Astrocyte (in vitro differentiated cells and primary cell): ENCODE results near the gene EGLN3. TPM values are rescaled to one million over a fixed set of nuclear protein-coding genes. Genes with fewer than 3 reads are reported as not detected.

Experiments
- DNase-seq: peaks from one replicate; pipeline ENCODE4 v3.0.0-alpha.2; 2010; ENCODE audit warnings: low read depth
- FAIRE-seq: peaks from 2 replicates; lab custom pipeline; 2011; peaks lifted over from hg19 to GRCh38; lab: Jason Lieb, UNC
- H2AFZ ChIP-seq: 2 replicates; pipeline ENCODE4 v1.6.0; 2012; ENCODE audit warnings: low read depth, low read length, inconsistent platforms
- H3K27ac ChIP-seq: 2 replicates; pipeline ENCODE4 v1.5.1; 2011; ENCODE audit warnings: low read depth, low read length, inconsistent platforms
- H3K27me3 ChIP-seq: 2 replicates; pipeline ENCODE4 v1.6.0; 2011; ENCODE audit warnings: low read length, inconsistent platforms; ENCODE audit not compliant: insufficient read depth
- H3K36me3 ChIP-seq: 2 replicates; pipeline ENCODE4 v1.5.1; 2011; ENCODE audit warnings: low read length, inconsistent platforms; ENCODE audit not compliant: insufficient read depth
- H3K4me1 ChIP-seq: 2 replicates; pipeline ENCODE4 v1.5.1; 2011; ENCODE audit warnings: low read length, inconsistent platforms; ENCODE audit not compliant: insufficient read depth
- H3K4me2 ChIP-seq: 2 replicates; pipeline ENCODE4 v1.6.0; 2012; ENCODE audit warnings: low read length, inconsistent platforms
- H3K4me3 ChIP-seq: 2 replicates; pipeline ENCODE4 v1.5.1; 2011; ENCODE audit warnings: low read depth, mild to moderate bottlenecking, low read length, inconsistent platforms; ENCODE audit not compliant: insufficient read depth
- H3K79me2 ChIP-seq: 2 replicates; pipeline ENCODE4 v1.6.0; 2012; ENCODE audit warnings: mild to moderate bottlenecking, low read length, inconsistent platforms; ENCODE audit not compliant: insufficient read depth
- H3K9ac ChIP-seq: 2 replicates; pipeline ENCODE4 v1.6.0; 2012; ENCODE audit warnings: mild to moderate bottlenecking, low read length, inconsistent platforms
- H3K9me3 ChIP-seq: 2 replicates; pipeline ENCODE4 v1.5.1; 2012; ENCODE audit warnings: low read depth, mild to moderate bottlenecking, low read length, inconsistent platforms; ENCODE audit not compliant: insufficient read depth
- H4K20me1 ChIP-seq: 2 replicates; pipeline ENCODE4 v1.6.0; 2012; ENCODE audit warnings: low read length, inconsistent platforms; ENCODE audit not compliant: insufficient read depth
- H3K27ac Mint-ChIP-seq: one replicate; pipeline ENCODE4 v1.8.0; 2021; ENCODE audit warnings: mild to moderate bottlenecking, mixed read lengths; ENCODE audit not compliant: unreplicated experiment
- H3K27me3 Mint-ChIP-seq: one replicate; pipeline ENCODE4 v1.8.0; 2021; ENCODE audit warnings: low read depth, mixed read lengths; ENCODE audit not compliant: unreplicated experiment
- H3K36me3 Mint-ChIP-seq: one replicate; pipeline ENCODE4 v1.8.0; 2021; ENCODE audit warnings: low read depth, mixed read lengths; ENCODE audit not compliant: unreplicated experiment
- H3K4me1 Mint-ChIP-seq: one replicate; pipeline ENCODE4 v1.8.0; 2021; ENCODE audit warnings: low read depth, mixed read lengths; ENCODE audit not compliant: unreplicated experiment
- H3K4me3 Mint-ChIP-seq: one replicate; pipeline ENCODE4 v1.8.0; 2021; ENCODE audit warnings: mild to moderate bottlenecking, moderate library complexity, mixed read lengths; ENCODE audit not compliant: unreplicated experiment
- H3K9me3 Mint-ChIP-seq: one replicate; pipeline ENCODE4 v1.8.0; 2021; ENCODE audit warnings: mild to moderate bottlenecking, mixed read lengths; ENCODE audit not compliant: unreplicated experiment
- CTCF ChIP-seq: IDR thresholded peaks from 2 replicates; pipeline ENCODE4 v1.5.1; 2011; ENCODE audit warnings: low read depth, mild to moderate bottlenecking, inconsistent platforms, low read length, moderate library complexity; ENCODE audit not compliant: insufficient read depth
- EZH2 ChIP-seq: IDR thresholded peaks from 2 replicates; pipeline ENCODE4 v1.6.1; 2012; ENCODE audit warnings: mild to moderate bottlenecking, low read length, inconsistent platforms; ENCODE audit not compliant: insufficient read depth
- total RNA-seq: library from RNA; stranded (reverse); gene quantifications from 2 replicates; pipeline ENCODE4 v1.2.1, GENCODE V29; 2021

Gene EGLN3
- total RNA-seq, 1 donor from 2014 or later, result 13.3 TPM

GRCh38 chr14:33936391-33936790 is 14.5 kb downstream of the EGLN3 start:
- no peak overlapping the region for H3K4me3 Mint-ChIP-seq
- no peak overlapping the region for H3K9ac ChIP-seq
- H3K9me3 ChIP-seq, result no peaks in the 10 kb centered on the region
- no peak overlapping the region for H3K4me2 ChIP-seq
- H3K4me1 ChIP-seq, result peaks cover 5% of the 10 kb centered on the region
- no peaks in the 10 kb centered on the region for H3K36me3 ChIP-seq
- no peaks in the 10 kb centered on the region for H3K79me2 ChIP-seq
- FAIRE-seq (no peak), DNase-seq (no peak)
- TF ChIP-seq EZH2 (no peak), CTCF (no peak)
- no peak overlapping the region for H3K4me3 ChIP-seq
- H3K27ac Mint-ChIP-seq, result no peak overlapping the region
- H3K4me1 Mint-ChIP-seq, result peaks cover 52% of the 10 kb centered on the region
- H2AFZ ChIP-seq, result no peak overlapping the region
- no peaks in the 10 kb centered on the region for H3K9me3 Mint-ChIP-seq
- H4K20me1 ChIP-seq, result no peaks in the 10 kb centered on the region
- H3K27me3 ChIP-seq, result peaks cover 3% of the 10 kb centered on the region
- no peak overlapping the region for H3K27ac ChIP-seq
- H3K27me3 Mint-ChIP-seq, result no peaks in the 10 kb centered on the region
- no peaks in the 10 kb centered on the region for H3K36me3 Mint-ChIP-seq

GRCh38 chr14:33934938-33935337 is 15.9 kb downstream of the EGLN3 start:
- H4K20me1 ChIP-seq, result no peaks in the 10 kb centered on the region
- DNase-seq, result no peak
- H3K4me3 ChIP-seq, result no peak overlapping the region
- H3K4me2 ChIP-seq, result no peak overlapping the region
- no peaks in the 10 kb centered on the region for H3K9me3 Mint-ChIP-seq
- H3K36me3 ChIP-seq, result no peaks in the 10 kb centered on the region
- peaks cover 45% of the 10 kb centered on the region for H3K4me1 Mint-ChIP-seq
- peaks cover 5% of the 10 kb centered on the region for H3K4me1 ChIP-seq
- no peaks in the 10 kb centered on the region for H3K36me3 Mint-ChIP-seq
- no peak overlapping the region for H3K27ac Mint-ChIP-seq
- no peak overlapping the region for H2AFZ ChIP-seq
- H3K79me2 ChIP-seq, result no peaks in the 10 kb centered on the region
- no peak for FAIRE-seq
- H3K27me3 Mint-ChIP-seq, result no peaks in the 10 kb centered on the region
- H3K27ac ChIP-seq, result no peak overlapping the region
- TF ChIP-seq EZH2 (no peak), CTCF (no peak)
- no peak overlapping the region for H3K4me3 Mint-ChIP-seq
- H3K27me3 ChIP-seq, result peaks cover 3% of the 10 kb centered on the region
- no peaks in the 10 kb centered on the region for H3K9me3 ChIP-seq
- H3K9ac ChIP-seq, result no peak overlapping the region

GRCh38 chr14:33934043-33934750 is 16.7 kb downstream of the EGLN3 start:
- DNase-seq (no peak), FAIRE-seq (no peak)
- Mint-ChIP-seq H3K36me3 (peaks cover 2% of the 10 kb centered on the region), H3K4me3 (no peak overlapping the region), H3K27me3 (no peaks in the 10 kb centered on the region), H3K9me3 (no peaks in the 10 kb centered on the region), H3K27ac (no peak overlapping the region), H3K4me1 (peaks cover 45% of the 10 kb centered on the region)
- Histone ChIP-seq H3K79me2 (no peaks in the 10 kb centered on the region), H4K20me1 (no peaks in the 10 kb centered on the region), H3K9ac (no peak overlapping the region), H3K27ac (no peak overlapping the region), H3K36me3 (no peaks in the 10 kb centered on the region), H3K9me3 (no peaks in the 10 kb centered on the region), H2AFZ (no peak overlapping the region), H3K4me1 (peaks cover 5% of the 10 kb centered on the region), H3K4me3 (no peak overlapping the region), H3K4me2 (no peak overlapping the region), H3K27me3 (peaks cover 3% of the 10 kb centered on the region)
- no peak for TF ChIP-seq CTCF
- TF ChIP-seq EZH2, result no peak
